HK-2 (cell line): Measurements from ENCODE around the gene LRRC27.

Experiments
- DNase-seq: peaks from one replicate; pipeline ENCODE4 v3.0.0-alpha.2; 2018; ENCODE audit not compliant: unreplicated experiment

Gene LRRC27

GRCh38 chr10:132390170-132390920, 58.4 kb downstream of the LRRC27 start:
- no peak for DNase-seq

- no peak for DNase-seq
Measured at GRCh38 chr10:132390921-132391675, 59.1 kb downstream of the LRRC27 start.

- DNase-seq, result no peak
Measured at GRCh38 chr10:132391676-132392020, 59.7 kb downstream of the LRRC27 start.

GRCh38 chr10:132392184-132392800, 60.3 kb downstream of the LRRC27 start:
- no peak for DNase-seq

GRCh38 chr10:132392811-132393694, 61.1 kb downstream of the LRRC27 start:
- peak; percentile 49 for DNase-seq

- DNase-seq, result no peak
Measured at GRCh38 chr10:132393695-132394181, 61.7 kb downstream of the LRRC27 start.

GRCh38 chr10:132394201-132394811, 62.3 kb downstream of the LRRC27 start:
- DNase-seq, result no peak

GRCh38 chr10:132394936-132395703, 63.1 kb downstream of the LRRC27 start:
- no peak for DNase-seq

- peak; percentile 45 for DNase-seq
Measured at GRCh38 chr10:132395704-132396493, 63.9 kb downstream of the LRRC27 start.

DNA sequence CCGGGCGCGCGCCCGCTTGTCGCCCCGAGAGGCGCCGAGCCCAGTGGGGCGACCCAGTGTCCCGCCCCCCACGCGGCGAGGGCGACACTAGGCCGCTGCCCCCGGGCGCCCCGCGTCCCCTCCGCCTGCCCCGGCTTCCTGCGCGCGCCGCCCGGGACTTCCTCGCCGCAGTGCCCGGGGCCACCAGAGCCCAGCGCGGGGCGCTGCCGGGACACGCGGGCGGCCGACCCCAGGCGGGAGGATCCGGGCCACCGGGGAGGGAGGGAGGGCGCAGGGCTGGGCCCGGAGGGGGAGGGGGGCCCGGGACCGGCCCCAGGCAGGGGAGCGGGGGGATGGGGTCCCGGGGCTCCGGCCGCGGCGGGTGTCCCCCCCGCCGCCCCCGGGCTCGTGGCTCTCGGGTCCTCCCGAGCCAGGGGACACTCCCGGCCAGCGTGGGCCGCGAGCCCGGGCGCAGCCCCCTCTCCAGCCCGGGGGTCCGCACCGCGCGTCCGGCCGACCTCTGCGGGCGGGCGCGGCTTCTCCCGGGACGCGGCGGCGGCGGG, 64.6 kb downstream of the LRRC27 start:
- DNase-seq, result peak; percentile 52

DNA sequence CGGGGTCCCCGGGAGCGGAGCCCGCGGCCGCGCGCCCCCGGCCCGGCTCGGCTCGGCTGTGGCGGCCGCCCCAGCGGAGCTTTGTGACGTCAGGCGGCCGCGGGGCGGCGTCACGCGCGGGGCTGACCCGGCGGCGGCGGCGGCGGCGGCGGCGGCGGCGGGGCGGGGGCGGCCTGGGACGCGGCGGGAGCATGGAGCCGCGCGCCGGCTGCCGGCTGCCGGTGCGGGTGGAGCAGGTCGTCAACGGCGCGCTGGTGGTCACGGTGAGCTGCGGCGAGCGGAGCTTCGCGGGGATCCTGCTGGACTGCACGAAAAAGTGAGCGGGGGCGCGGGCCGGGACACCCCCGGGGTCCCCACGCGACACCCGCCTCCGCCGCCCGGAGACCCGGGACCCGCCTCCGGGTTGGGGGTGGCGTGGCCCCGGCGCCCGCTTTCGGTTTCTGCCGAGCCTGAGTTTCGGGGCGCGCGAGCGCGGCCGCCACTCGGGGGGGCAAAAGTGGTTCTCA, 65.1 kb downstream of the LRRC27 start, which contains the start of gene PWWP2B:
Gene PWWP2B, plus strand, starts transcription at position 165 of the 506 bp plus-strand sequence. Its CDS starts 27 bp downstream, at position 192.
- peak; percentile 46 for DNase-seq

- peak; percentile 66 for DNase-seq
Measured at GRCh38 chr10:132397671-132398565, 65.9 kb downstream of the LRRC27 start.

- no peak for DNase-seq
Measured at GRCh38 chr10:132398566-132398991, 66.6 kb downstream of the LRRC27 start.

DNA sequence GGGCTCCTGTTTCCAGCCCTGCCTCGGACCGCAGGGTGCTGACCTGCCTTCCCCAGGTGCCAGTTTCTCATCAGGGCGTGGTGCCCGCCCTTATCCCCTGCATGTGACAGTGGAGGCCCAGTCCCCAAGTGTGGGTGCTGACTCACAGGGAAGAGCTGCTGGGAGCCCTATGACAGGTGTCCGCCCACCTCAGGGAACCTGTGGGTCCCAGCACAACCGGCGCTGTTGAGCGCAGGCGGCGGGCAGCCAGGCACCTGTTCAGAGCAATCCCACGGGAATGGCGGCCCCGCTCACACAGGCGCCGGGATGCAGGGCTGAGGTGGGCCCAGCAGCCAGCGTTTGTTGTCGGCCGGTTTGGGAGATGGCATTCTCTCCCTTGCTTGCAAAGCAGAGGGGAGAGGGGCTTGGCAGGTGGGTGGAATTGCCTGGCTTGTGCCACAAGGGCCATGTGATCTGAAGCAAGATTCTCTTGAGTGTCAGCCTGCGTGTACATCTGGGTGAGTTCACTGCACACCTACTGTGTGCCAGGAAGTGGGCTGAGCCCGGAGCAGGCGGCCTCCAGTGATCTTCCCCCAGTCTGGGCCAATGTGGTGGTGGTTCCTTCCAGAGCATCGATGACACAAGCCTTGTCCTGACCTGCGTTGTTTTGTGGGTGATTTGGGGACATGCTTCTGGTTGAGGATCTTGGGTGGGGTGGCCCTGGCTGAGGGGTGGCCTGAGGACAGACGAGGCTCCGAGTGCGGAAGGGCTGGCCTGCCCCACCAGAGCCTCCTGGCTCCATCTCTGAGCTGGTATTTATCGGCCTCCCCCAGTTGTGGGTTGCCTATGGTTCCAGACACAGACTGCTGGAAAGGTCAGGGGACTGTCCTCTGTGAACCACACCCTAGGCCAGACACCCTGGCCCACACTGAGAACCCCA, 67.4 kb downstream of the LRRC27 start:
- no peak for DNase-seq

DNA sequence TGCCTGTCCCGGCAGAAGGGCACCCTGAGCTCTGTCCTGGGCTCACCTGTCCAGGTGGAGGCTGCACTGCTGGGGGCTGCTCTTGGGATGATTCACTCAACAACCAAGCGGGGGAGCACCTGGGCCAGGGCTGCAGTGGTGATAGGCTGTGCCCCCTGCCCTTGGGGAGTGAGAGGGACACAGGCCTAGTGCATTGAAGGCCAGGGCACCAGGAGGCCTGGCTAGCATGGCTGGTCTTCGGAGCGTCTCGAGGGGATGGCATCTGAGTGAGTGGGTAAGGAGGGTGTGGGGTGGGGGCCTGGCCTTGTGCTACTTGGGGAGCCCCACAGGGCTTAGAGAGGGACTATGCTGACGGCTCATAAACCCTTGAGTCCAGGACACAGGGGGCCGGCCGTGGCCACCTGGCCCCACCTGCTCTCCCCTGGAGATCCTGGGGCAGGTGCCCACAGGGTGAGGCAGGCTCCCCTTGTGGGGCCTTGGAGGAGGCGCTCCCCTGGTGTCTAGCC, 68.1 kb downstream of the LRRC27 start:
- DNase-seq, result no peak

DNA sequence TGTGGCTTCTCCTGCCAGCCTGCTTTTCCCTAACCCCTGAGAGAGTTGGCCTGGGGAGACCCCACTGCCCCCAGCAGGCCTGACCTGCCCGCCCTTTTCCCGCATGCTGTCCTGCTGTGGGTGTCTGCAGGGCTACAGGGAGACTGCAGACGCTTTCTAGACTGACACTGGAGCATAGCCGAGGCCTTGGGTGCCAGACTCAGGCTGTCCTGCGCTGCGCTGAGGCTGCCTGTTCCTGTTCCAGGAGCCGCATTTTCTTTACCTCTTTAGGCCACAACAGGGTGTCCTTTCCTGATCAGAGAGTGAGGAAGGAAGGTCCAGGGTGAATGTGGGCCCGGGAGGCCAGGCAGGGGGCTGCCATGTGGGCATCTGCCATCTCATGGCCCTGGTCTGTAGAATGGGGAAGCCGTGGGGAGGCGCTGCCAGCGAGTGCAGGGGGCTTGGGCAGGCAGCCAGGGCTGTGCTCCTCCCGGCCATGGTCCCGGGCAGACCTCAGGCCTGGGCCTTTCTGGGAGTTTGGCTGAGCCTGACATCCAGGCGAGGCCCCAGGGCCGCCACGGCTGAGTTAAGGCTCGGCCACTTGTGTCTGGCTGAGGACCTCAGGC, 68.7 kb downstream of the LRRC27 start:
- no peak for DNase-seq
